GM12878 (cell line): ENCODE data around the gene LRRC26. TPM values are rescaled to one million over a fixed set of nuclear protein-coding genes. Genes with fewer than 3 reads are reported as not detected.
A peak's percentile ranks its signal among the peaks of the same experiment; 100 is the strongest.

ENCODE experiments used
- ATAC-seq: fragments of 200-7000 bp; cut with Tn5 transposase; 3 replicates; pipeline ENCODE4 v1.9.1; 2020; ENCODE audit warnings: mild to moderate bottlenecking, moderate library complexity
- BruUV-seq: library from RNA; stranded (reverse); fragments of 400-500 nt; replicated peaks from 2 replicates; lab custom pipeline; 2021; lab: Mats Ljungman, UMichigan
- CTCF ChIA-PET: fragments of 300-600 bp; sonication (Branson Sonifier 250); formaldehyde crosslinking; extraction: SDS; loops from one replicate; lab custom pipeline; 2021; ENCODE audit warnings: inconsistent platforms; lab: Yijun Ruan, JAX
- POLR2A ChIA-PET: fragments of 350-600 bp; formaldehyde crosslinking; extraction: SDS; loops from one replicate; lab custom pipeline; 2021; ENCODE audit warnings: inconsistent platforms; lab: Charles Lee
- RAD21 ChIA-PET: fragments of 300-600 bp; sonication (Branson Sonifier 250); formaldehyde crosslinking; loops from one replicate; lab custom pipeline; 2023; ENCODE audit warnings: antibody characterized with exemption; ENCODE audit not compliant: unreplicated experiment; lab: Charles Lee
- SMC1A ChIA-PET: fragments of 300-600 bp; sonication (Branson Sonifier 250); formaldehyde crosslinking; loops from one replicate; lab custom pipeline; 2023; ENCODE audit not compliant: unreplicated experiment, uncharacterized antibody; lab: Charles Lee
- DNase-seq: peaks from one replicate; pipeline ENCODE4 v3.0.0-alpha.2; 2011; ENCODE audit warnings: low read depth, low spot score
- FAIRE-seq: peaks from 3 replicates; lab custom pipeline; 2011; peaks lifted over from hg19 to GRCh38; lab: Jason Lieb, UNC
- H2AFZ ChIP-seq: 2 replicates; pipeline ENCODE4 v1.6.0; 2011; ENCODE audit warnings: low read depth, low read length, control low read depth; ENCODE audit not compliant: control insufficient read depth
- H3K27ac ChIP-seq: 2 replicates; pipeline ENCODE4 v1.5.1; 2011; ENCODE audit warnings: control low read depth; ENCODE audit not compliant: control insufficient read depth, insufficient read depth
- H3K27me3 ChIP-seq, 2 experiments: replicated peaks in 1 of 2; 2 replicates each; pipeline versions ENCODE4 v1.6.0 to v1.6.1; 2011; ENCODE audit warnings: low read length in 1 of 2; ENCODE audit not compliant: control insufficient read depth in 2 of 2, insufficient read depth in 2 of 2
- H3K36me3 ChIP-seq, 2 experiments: 2 replicates each; pipeline ENCODE4 v1.5.1; 2011; ENCODE audit warnings: low read length in 1 of 2; ENCODE audit not compliant: control insufficient read depth in 2 of 2, insufficient read depth in 2 of 2
- H3K4me1 ChIP-seq: 2 replicates; pipeline ENCODE4 v1.6.1; 2011; ENCODE audit warnings: mild to moderate bottlenecking, low read length, moderate library complexity, mixed read lengths; ENCODE audit not compliant: control insufficient read depth, insufficient read depth
- H3K4me2 ChIP-seq: 2 replicates; pipeline ENCODE4 v1.6.0; 2011; ENCODE audit warnings: control low read depth; ENCODE audit not compliant: control insufficient read depth, insufficient read depth
- H3K4me3 ChIP-seq: fragments of 200-600 bp; sonication (generic); 2 replicates; pipeline ENCODE4 v1.5.1; 2016
- H3K79me2 ChIP-seq: 2 replicates; pipeline ENCODE4 v1.6.0; 2011; ENCODE audit warnings: low read length; ENCODE audit not compliant: control insufficient read depth, insufficient read depth
- H3K9ac ChIP-seq: 2 replicates; pipeline ENCODE4 v1.8.0; 2011; ENCODE audit warnings: low read length, control low read depth, mixed read lengths; ENCODE audit not compliant: control insufficient read depth, insufficient read depth
- H3K9me3 ChIP-seq: replicated peaks from 3 replicates; pipeline ENCODE4 v1.5.1; 2011; ENCODE audit warnings: mild to moderate bottlenecking, low read length; ENCODE audit not compliant: control insufficient read depth, insufficient read depth
- H4K20me1 ChIP-seq: 2 replicates; pipeline ENCODE4 v1.6.0; 2011; ENCODE audit not compliant: control insufficient read depth, insufficient read depth
- CEBPB ChIP-seq, 2 experiments: fragments of 150-350 bp in 1 of 2; IDR thresholded peaks; 2 replicates each; pipeline ENCODE4 v1.6.1; 2012 to 2014; ENCODE audit warnings: low read depth in 2 of 2, low read length in 2 of 2, borderline replicate concordance in 1 of 2, inconsistent platforms in 1 of 2
- RELA ChIP-seq: fragments of 450-650 bp; IDR thresholded peaks from 2 replicates; pipeline ENCODE4 v1.8.0; 2014; ENCODE audit warnings: borderline replicate concordance; ENCODE audit not compliant: partially characterized antibody
- YY1 ChIP-seq: IDR thresholded peaks from 2 replicates; pipeline ENCODE4 v1.6.1; 2011; ENCODE audit warnings: low read depth, mild to moderate bottlenecking, low read length
- WGBS: methylation state at CpG from one replicate; pipeline ENCODE4 v1.1.6; 2016; ENCODE audit warnings: low lambda C conversion rate; ENCODE audit not compliant: insufficient replicate concordance, insufficient coverage; ENCODE audit errors: missing lambda C conversion rate; 5-methylcytosine and 5-hydroxymethylcytosine counted together
- in situ Hi-C: fragments of 300-500 bp; cut with MboI; formaldehyde crosslinking; loops from 9 replicates; pipeline ENCODE4 v1.14.3; 2018; ENCODE audit warnings: mixed read lengths
- intact Hi-C: fragments of 100-400 bp; cut with micrococcal nuclease; formaldehyde crosslinking; loops from one replicate; pipeline ENCODE4 v1.14.2; 2022; ENCODE audit not compliant: unreplicated experiment
- polyA plus RNA-seq, 11 experiments: library from polyadenylated mRNA; depleted of rRNA in 4 of 11; unstranded in 6 of 11; stranded (reverse) in 5 of 11; fragments of >200 nt; fragmentation: Nextera tagmentation in 4 of 11; fragmentation: Illumina TruSeq in 1 of 11; extraction: Ambion mirVana in 4 of 11; extraction: Trizol in 1 of 11; gene quantifications; 1 replicate in 1 of 11; 2 replicates in 10 of 11; pipeline versions ENCODE4 v1.2.1 to v1.2.3, GENCODE V29; 2011 to 2016; ENCODE audit warnings: inconsistent platforms in 2 of 11, missing spikeins in 2 of 11, low read depth in 1 of 11
- total RNA-seq, 4 experiments: library from RNA; depleted of rRNA in 3 of 4; stranded (reverse); fragments of >200 nt in 3 of 4; fragmentation: Illumina TruSeq in 1 of 4; extraction: Trizol in 1 of 4; gene quantifications; 2 replicates each; pipeline versions ENCODE4 v1.2.1 to v1.2.3, GENCODE V29; 2013 to 2021
- TF ChIP-seq, protein P1 (sequence below): fragments of 450-650 bp; IDR thresholded peaks from 2 replicates; pipeline ENCODE4 v1.6.1; 2017; ENCODE audit warnings: borderline replicate concordance
- TF ChIP-seq, protein P2 (sequence below): fragments of 450-650 bp; IDR thresholded peaks from 2 replicates; pipeline ENCODE4 v1.6.1; 2017; ENCODE audit warnings: mild to moderate bottlenecking, low read depth, inconsistent platforms; ENCODE audit not compliant: poor library complexity, severe bottlenecking
- TF ChIP-seq, protein P3 (sequence below), 3 experiments: IDR thresholded peaks in 2 of 3; conservative IDR thresholded peaks in 1 of 3; 2 replicates each; pipeline ENCODE4 v1.5.1; 2011; ENCODE audit warnings: low read depth in 3 of 3, low read length in 3 of 3, mild to moderate bottlenecking in 3 of 3, control low read depth in 2 of 3, moderate library complexity in 2 of 3, inconsistent platforms in 1 of 3, mixed read lengths in 1 of 3; ENCODE audit not compliant: control insufficient read depth in 2 of 3, insufficient read depth in 1 of 3; ENCODE audit errors: extremely low read depth in 1 of 3
- TF ChIP-seq, protein P4 (sequence below): IDR thresholded peaks from 2 replicates; pipeline ENCODE4 v1.6.1; 2011; ENCODE audit warnings: borderline replicate concordance, low read depth, mild to moderate bottlenecking, moderate library complexity, mixed read lengths, low read length; ENCODE audit not compliant: insufficient read depth; ENCODE audit errors: extremely low read length
- TF ChIP-seq, protein P5 (sequence below): fragments of 450-650 bp; formaldehyde crosslinking; IDR thresholded peaks from 2 replicates; pipeline ENCODE4 v1.4.0; 2022; ENCODE audit warnings: mild to moderate bottlenecking, moderate library complexity

The LRRC26 gene
- total and polyA plus RNA-seq, 10 of the 15 experiments (the other 5 are each of a cell fraction or from before 2014, with no cell fraction given): 0.29 to 0.91 (median 0.64) TPM; not detected in 5

DNA sequence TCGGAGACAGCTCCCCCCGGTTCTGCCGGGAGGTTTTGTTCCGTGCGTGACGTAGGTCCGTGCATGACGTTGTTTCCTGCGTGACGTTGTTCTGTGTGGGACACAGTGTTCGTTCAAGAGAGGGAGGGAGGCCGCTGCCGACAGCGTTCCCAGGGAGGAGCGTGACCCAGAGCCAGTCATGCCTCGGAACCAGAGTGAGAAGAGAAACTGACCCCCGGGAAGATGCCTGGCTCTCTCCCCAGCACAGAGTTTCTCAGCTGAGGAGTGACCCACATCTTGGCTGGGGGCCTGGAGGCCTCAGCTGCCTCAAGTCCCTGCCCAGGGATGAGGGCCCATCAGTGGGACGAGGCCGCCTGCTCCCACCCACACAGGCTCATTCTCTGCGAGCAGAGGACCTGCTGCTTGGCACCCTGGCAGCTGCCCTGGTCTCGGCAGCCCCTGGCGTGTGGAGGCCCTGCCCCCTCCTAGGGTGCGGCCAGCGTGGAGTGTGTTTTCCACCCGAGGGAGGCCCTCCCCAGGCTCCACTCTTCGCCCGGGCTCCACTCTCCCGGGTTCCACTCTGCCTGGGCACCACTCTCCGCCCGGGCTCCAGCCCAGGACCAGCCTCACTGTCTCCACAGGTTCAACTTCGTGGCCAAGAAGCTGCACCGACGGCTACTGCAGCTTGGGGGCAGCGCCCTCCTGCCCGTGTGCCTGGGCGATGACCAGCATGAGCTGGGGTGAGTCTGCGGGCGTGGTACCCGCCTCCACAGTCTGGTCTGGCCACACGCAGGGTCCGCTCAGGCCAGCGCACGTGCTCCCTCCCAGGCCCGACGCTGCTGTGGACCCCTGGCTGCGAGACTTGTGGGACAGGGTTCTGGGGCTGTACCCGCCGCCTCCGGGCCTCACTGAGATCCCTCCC lies 43.6 kb upstream of the LRRC26 start:
- intact Hi-C loops (no loop called here), in situ Hi-C loops (no loop called here)
- no peak overlapping the region for H3K4me2 ChIP-seq
- H3K27ac ChIP-seq: no peak overlapping the region
- no peak overlapping the region for H3K9ac ChIP-seq
- no peak overlapping the region for H3K4me3 ChIP-seq
- no peak for FAIRE-seq
- CTCF ChIA-PET: interaction anchor here (0.6 to 1.1 kb wide), 2 partner anchors 12 to 13 kb away, joined by 3 read pairs; partner anchors contain the start of gene RNF224
- SMC1A ChIA-PET: no interaction called here
- WGBS: 94% methylated on average over 46 of the region's 49 CpGs
- peaks cover 0 to 4% of the 10 kb centered on the region in 2 experiments; a peak in 3 of 4 replicates for H3K36me3 ChIP-seq
- POLR2A ChIA-PET: interaction anchor here (0.5 kb wide), 1 partner anchor 81 kb away, joined by 3 read pairs; no protein-coding TSS in a partner anchor
- H3K79me2 ChIP-seq: no peaks in the 10 kb centered on the region
- no TSS peak for BruUV-seq
- no peaks in the 10 kb centered on the region for H4K20me1 ChIP-seq
- no peaks in the 10 kb centered on the region for H3K4me1 ChIP-seq
- DNase-seq: no peak
- RAD21 ChIA-PET: interaction anchor here (0.6 kb wide), 1 partner anchor 22 kb away, joined by 3 read pairs; no protein-coding TSS in a partner anchor
- no peak for ATAC-seq
- no peaks in the 10 kb centered on the region for H3K27me3 ChIP-seq
- H2AFZ ChIP-seq: no peak overlapping the region
- H3K9me3 ChIP-seq: no peaks in the 10 kb centered on the region
- TF ChIP-seq YY1: no peak
- TF ChIP-seq, protein P1, sequence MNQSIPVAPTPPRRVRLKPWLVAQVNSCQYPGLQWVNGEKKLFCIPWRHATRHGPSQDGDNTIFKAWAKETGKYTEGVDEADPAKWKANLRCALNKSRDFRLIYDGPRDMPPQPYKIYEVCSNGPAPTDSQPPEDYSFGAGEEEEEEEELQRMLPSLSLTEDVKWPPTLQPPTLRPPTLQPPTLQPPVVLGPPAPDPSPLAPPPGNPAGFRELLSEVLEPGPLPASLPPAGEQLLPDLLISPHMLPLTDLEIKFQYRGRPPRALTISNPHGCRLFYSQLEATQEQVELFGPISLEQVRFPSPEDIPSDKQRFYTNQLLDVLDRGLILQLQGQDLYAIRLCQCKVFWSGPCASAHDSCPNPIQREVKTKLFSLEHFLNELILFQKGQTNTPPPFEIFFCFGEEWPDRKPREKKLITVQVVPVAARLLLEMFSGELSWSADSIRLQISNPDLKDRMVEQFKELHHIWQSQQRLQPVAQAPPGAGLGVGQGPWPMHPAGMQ: no peak
- TF ChIP-seq, protein P2, sequence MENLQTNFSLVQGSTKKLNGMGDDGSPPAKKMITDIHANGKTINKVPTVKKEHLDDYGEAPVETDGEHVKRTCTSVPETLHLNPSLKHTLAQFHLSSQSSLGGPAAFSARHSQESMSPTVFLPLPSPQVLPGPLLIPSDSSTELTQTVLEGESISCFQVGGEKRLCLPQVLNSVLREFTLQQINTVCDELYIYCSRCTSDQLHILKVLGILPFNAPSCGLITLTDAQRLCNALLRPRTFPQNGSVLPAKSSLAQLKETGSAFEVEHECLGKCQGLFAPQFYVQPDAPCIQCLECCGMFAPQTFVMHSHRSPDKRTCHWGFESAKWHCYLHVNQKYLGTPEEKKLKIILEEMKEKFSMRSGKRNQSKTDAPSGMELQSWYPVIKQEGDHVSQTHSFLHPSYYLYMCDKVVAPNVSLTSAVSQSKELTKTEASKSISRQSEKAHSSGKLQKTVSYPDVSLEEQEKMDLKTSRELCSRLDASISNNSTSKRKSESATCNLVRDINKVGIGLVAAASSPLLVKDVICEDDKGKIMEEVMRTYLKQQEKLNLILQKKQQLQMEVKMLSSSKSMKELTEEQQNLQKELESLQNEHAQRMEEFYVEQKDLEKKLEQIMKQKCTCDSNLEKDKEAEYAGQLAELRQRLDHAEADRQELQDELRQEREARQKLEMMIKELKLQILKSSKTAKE: no peak
- no peak for TF ChIP-seq RELA
- TF ChIP-seq CEBPB (IDR thresholded peaks at IDR 0.05; ENCODE audit: borderline replicate concordance in 1 of 2, low read depth in 2 of 2, low read length in 2 of 2): no peak
- TF ChIP-seq, protein P3, sequence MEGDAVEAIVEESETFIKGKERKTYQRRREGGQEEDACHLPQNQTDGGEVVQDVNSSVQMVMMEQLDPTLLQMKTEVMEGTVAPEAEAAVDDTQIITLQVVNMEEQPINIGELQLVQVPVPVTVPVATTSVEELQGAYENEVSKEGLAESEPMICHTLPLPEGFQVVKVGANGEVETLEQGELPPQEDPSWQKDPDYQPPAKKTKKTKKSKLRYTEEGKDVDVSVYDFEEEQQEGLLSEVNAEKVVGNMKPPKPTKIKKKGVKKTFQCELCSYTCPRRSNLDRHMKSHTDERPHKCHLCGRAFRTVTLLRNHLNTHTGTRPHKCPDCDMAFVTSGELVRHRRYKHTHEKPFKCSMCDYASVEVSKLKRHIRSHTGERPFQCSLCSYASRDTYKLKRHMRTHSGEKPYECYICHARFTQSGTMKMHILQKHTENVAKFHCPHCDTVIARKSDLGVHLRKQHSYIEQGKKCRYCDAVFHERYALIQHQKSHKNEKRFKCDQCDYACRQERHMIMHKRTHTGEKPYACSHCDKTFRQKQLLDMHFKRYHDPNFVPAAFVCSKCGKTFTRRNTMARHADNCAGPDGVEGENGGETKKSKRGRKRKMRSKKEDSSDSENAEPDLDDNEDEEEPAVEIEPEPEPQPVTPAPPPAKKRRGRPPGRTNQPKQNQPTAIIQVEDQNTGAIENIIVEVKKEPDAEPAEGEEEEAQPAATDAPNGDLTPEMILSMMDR (IDR thresholded peaks at IDR 0.05 in 2 of 3, conservative IDR thresholded peaks at IDR 0.05 in 1 of 3; ENCODE audit: control insufficient read depth in 2 of 3, extremely low read depth in 1 of 3, insufficient read depth in 1 of 3, low read depth in 3 of 3, low read length in 3 of 3): peak in 1 of 3 experiments; percentile 3; a peak in 1 of 6 replicates
- TF ChIP-seq, protein P4, sequence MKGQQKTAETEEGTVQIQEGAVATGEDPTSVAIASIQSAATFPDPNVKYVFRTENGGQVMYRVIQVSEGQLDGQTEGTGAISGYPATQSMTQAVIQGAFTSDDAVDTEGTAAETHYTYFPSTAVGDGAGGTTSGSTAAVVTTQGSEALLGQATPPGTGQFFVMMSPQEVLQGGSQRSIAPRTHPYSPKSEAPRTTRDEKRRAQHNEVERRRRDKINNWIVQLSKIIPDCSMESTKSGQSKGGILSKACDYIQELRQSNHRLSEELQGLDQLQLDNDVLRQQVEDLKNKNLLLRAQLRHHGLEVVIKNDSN: no peak
- TF ChIP-seq, protein P5, sequence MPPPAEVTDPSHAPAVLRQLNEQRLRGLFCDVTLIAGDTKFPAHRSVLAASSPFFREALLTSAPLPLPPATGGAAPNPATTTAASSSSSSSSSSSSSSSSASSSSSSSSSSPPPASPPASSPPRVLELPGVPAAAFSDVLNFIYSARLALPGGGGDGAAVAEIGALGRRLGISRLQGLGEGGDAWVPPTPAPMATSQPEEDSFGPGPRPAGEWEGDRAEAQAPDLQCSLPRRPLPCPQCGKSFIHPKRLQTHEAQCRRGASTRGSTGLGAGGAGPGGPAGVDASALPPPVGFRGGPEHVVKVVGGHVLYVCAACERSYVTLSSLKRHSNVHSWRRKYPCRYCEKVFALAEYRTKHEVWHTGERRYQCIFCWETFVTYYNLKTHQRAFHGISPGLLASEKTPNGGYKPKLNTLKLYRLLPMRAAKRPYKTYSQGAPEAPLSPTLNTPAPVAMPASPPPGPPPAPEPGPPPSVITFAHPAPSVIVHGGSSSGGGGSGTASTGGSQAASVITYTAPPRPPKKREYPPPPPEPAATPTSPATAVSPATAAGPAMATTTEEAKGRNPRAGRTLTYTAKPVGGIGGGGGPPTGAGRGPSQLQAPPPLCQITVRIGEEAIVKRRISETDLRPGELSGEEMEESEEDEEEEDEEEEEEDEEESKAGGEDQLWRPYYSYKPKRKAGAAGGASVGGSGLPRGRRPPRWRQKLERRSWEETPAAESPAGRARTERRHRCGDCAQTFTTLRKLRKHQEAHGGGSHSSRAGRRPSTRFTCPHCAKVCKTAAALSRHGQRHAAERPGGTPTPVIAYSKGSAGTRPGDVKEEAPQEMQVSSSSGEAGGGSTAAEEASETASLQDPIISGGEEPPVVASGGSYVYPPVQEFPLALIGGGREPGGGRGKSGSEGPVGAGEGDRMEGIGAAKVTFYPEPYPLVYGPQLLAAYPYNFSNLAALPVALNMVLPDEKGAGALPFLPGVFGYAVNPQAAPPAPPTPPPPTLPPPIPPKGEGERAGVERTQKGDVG (CRISPR knock-in tag): no peak
